Upper lobe of left lung (tissue), 6 donors: Measurements from ENCODE around the gene CENPX. TPM values are rescaled to one million over a fixed set of nuclear protein-coding genes. Genes with fewer than 3 reads are reported as not detected.

Experiments used
- ATAC-seq, 2 donors: fragments of 200-7000 bp; cut with Tn5 transposase; one replicate each; pipeline ENCODE4 v1.9.1; 2022; ENCODE audit warnings: mild to moderate bottlenecking in 2 of 2, moderate library complexity in 2 of 2; ENCODE audit not compliant: low FRiP score in 2 of 2
- DNase-seq, 2 donors: peaks; one replicate each; pipeline ENCODE4 v3.0.0-alpha.2; 2019 to 2020
- H3K27ac ChIP-seq, 4 donors: fragments of 200-600 bp; sonication (generic); one replicate each; pipeline ENCODE4 v1.5.1; 2016 to 2019
- H3K27me3 ChIP-seq, 4 donors: fragments of 200-600 bp; sonication (generic); one replicate each; pipeline ENCODE4 v1.5.1; 2017 to 2019
- H3K36me3 ChIP-seq, 4 donors: fragments of 200-600 bp; sonication (generic); one replicate each; pipeline ENCODE4 v1.5.1; 2016 to 2019
- H3K4me1 ChIP-seq, 4 donors: fragments of 200-600 bp; sonication (generic); one replicate each; pipeline ENCODE4 v1.5.1; 2018 to 2019
- H3K4me3 ChIP-seq, 4 donors: fragments of 200-600 bp; sonication (generic); one replicate each; pipeline ENCODE4 v1.5.1; 2017 to 2019; ENCODE audit warnings: mild to moderate bottlenecking in 2 of 4, moderate library complexity in 1 of 4
- H3K9me3 ChIP-seq, 4 donors: fragments of 200-600 bp; sonication (generic); one replicate each; pipeline ENCODE4 v1.5.1; 2018 to 2019
- CTCF ChIP-seq, 6 experiments: fragments of 450-650 bp in 4 of 6; fragments of 200-600 bp in 2 of 6; sonication (generic) in 2 of 6; IDR thresholded peaks; one replicate each; pipeline ENCODE4 v1.5.1; 2016 to 2019; ENCODE audit warnings: antibody characterized with exemption in 6 of 6
- EP300 ChIP-seq, 4 donors: sonication (generic); formaldehyde crosslinking; IDR thresholded peaks; one replicate each; pipeline ENCODE4 v1.5.1; 2017; ENCODE audit warnings: antibody characterized with exemption in 4 of 4, control low read depth in 2 of 4
- POLR2A ChIP-seq, 4 donors: fragments of 450-650 bp; IDR thresholded peaks; one replicate each; pipeline ENCODE4 v1.5.1; 2016 to 2017; ENCODE audit warnings: antibody characterized with exemption in 4 of 4, mild to moderate bottlenecking in 2 of 4
- POLR2AphosphoS5 ChIP-seq, 2 donors: sonication (generic); formaldehyde crosslinking; IDR thresholded peaks; one replicate each; pipeline ENCODE4 v1.5.1; 2017; ENCODE audit warnings: antibody characterized with exemption in 2 of 2
- WGBS, 2 donors: methylation state at CpG; one replicate each; pipeline ENCODE4 v1.1.5; 2017 to 2018; 5-methylcytosine and 5-hydroxymethylcytosine counted together
- total RNA-seq, 6 donors: library from RNA; depleted of rRNA in 4 of 6; stranded (reverse); fragments of >200 nt in 4 of 6; gene quantifications; one replicate each; pipeline versions ENCODE4 v1.1.0 to v1.2.1, GENCODE V29; 2016 to 2021
- donor health status: DM: no; HTN: no; CAD: no; lungs with moderate emphysema.
- donor health status: DM: no; HTN: yes; CAD: no; lungs with severe emphysema.

The CENPX gene
- total RNA-seq, 6 donors from 2014 or later: 24.1 to 60.5 (median 47.8) TPM

GRCh38 chr17:81996232-81996756 is 26.4 kb downstream of the CENPX start:
- H3K27ac ChIP-seq: no peak overlapping the region
- no peak for ATAC-seq
- peaks cover 15 to 51% (median 41%) of the 10 kb centered on the region in 4 donors for H3K4me1 ChIP-seq
- no peaks in the 10 kb centered on the region for H3K9me3 ChIP-seq
- H3K27me3 ChIP-seq: no peaks in the 10 kb centered on the region
- 92 to 93% methylated on average over 24 to 27 of the region's 28 CpGs for WGBS, 2 donors
- peak in 1 of 2 donors; percentile 59 for DNase-seq
- H3K36me3 ChIP-seq: peaks cover 0 to 13% (median 8%) of the 10 kb centered on the region in 4 donors
- no peak overlapping the region for H3K4me3 ChIP-seq
- no peak for TF ChIP-seq EP300 (IDR thresholded peaks at IDR 0.05)
- no peak for TF ChIP-seq POLR2A (IDR thresholded peaks at IDR 0.05)
- no peak for TF ChIP-seq POLR2AphosphoS5 (IDR thresholded peaks at IDR 0.05)
- no peak for TF ChIP-seq CTCF (IDR thresholded peaks at IDR 0.05)

GRCh38 chr17:81995463-81996231 is 27.0 kb downstream of the CENPX start:
- no peaks in the 10 kb centered on the region for H3K27me3 ChIP-seq
- DNase-seq (peak in 1 of 2 donors; percentile 60), ATAC-seq (no peak)
- TF ChIP-seq POLR2AphosphoS5 (IDR thresholded peaks at IDR 0.05): no peak
- no peak for TF ChIP-seq POLR2A (IDR thresholded peaks at IDR 0.05)
- TF ChIP-seq CTCF (IDR thresholded peaks at IDR 0.05): no peak
- no peak for TF ChIP-seq EP300 (IDR thresholded peaks at IDR 0.05)
- H3K4me1 ChIP-seq: peaks cover 21 to 57% (median 47%) of the 10 kb centered on the region in 4 donors
- no peaks in the 10 kb centered on the region for H3K9me3 ChIP-seq
- no peak overlapping the region for H3K4me3 ChIP-seq
- 92 to 95% methylated on average over 17 to 27 of the region's 29 CpGs for WGBS, 2 donors
- peak overlapping the region in 2 of 4 donors; percentile 24 to 68 for H3K27ac ChIP-seq
- H3K36me3 ChIP-seq: peaks cover 0 to 13% (median 8%) of the 10 kb centered on the region in 4 donors

- peaks cover 21 to 52% (median 44%) of the 10 kb centered on the region in 4 donors for H3K4me1 ChIP-seq
- DNase-seq (peak; percentile 59 to 84), ATAC-seq (no peak)
- H3K27me3 ChIP-seq: no peaks in the 10 kb centered on the region
- TF ChIP-seq POLR2AphosphoS5 (IDR thresholded peaks at IDR 0.05) (no peak), POLR2A (IDR thresholded peaks at IDR 0.05) (peak in 1 of 4 donors; percentile 22), CTCF (IDR thresholded peaks at IDR 0.05) (no peak), EP300 (IDR thresholded peaks at IDR 0.05) (no peak)
- peak overlapping the region in 2 of 4 donors; percentile 24 to 68 for H3K27ac ChIP-seq
- 80 to 82% methylated on average over 28 to 39 of the region's 39 CpGs for WGBS, 2 donors
- H3K36me3 ChIP-seq: peaks cover 0 to 13% (median 8%) of the 10 kb centered on the region in 4 donors
- no peaks in the 10 kb centered on the region for H3K9me3 ChIP-seq
- H3K4me3 ChIP-seq: no peak overlapping the region
These were observed 27.9 kb downstream of the CENPX start for GRCh38 chr17:81994593-81995462.

GRCh38 chr17:81993729-81994592 is 28.7 kb downstream of the CENPX start:
- ATAC-seq (no peak), DNase-seq (peak in 1 of 2 donors; percentile 70)
- WGBS, 2 donors: 95% methylated on average over 15 to 35 of the region's 37 CpGs
- Histone ChIP-seq H3K27ac (peak overlapping the region in 1 of 4 donors; percentile 68), H3K36me3 (peaks cover 0 to 13% (median 8%) of the 10 kb centered on the region in 4 donors), H3K4me1 (peaks cover 21 to 48% (median 41%) of the 10 kb centered on the region in 4 donors), H3K9me3 (no peaks in the 10 kb centered on the region), H3K27me3 (no peaks in the 10 kb centered on the region), H3K4me3 (no peak overlapping the region)
- TF ChIP-seq POLR2AphosphoS5 (IDR thresholded peaks at IDR 0.05): no peak
- TF ChIP-seq CTCF (IDR thresholded peaks at IDR 0.05): no peak
- no peak for TF ChIP-seq POLR2A (IDR thresholded peaks at IDR 0.05)
- TF ChIP-seq EP300 (IDR thresholded peaks at IDR 0.05): no peak
